HFFc6 (cell line): ENCODE data around the gene PRLR. TPM values are rescaled to one million over a fixed set of nuclear protein-coding genes. Genes with fewer than 3 reads are reported as not detected.
A peak's percentile ranks its signal among the peaks of the same experiment; 100 is the strongest.

Source experiments
- DNase-seq: peaks from one replicate; pipeline ENCODE4 v3.0.0-alpha.2; 2018
- H3K27ac Mint-ChIP-seq: 2 replicates; pipeline ENCODE4 v1.8.0; 2020; ENCODE audit warnings: mild to moderate bottlenecking, mixed read lengths
- H3K27me3 Mint-ChIP-seq: 2 replicates; pipeline ENCODE4 v1.8.0; 2021; ENCODE audit warnings: mild to moderate bottlenecking, moderate library complexity, mixed read lengths; ENCODE audit not compliant: insufficient read depth
- H3K36me3 Mint-ChIP-seq: 2 replicates; pipeline ENCODE4 v1.8.0; 2021; ENCODE audit warnings: low read depth, mixed read lengths
- H3K4me1 Mint-ChIP-seq: 2 replicates; pipeline ENCODE4 v1.8.0; 2020; ENCODE audit warnings: low read depth, mixed read lengths
- H3K4me3 Mint-ChIP-seq: 2 replicates; pipeline ENCODE4 v1.8.0; 2020; ENCODE audit warnings: mild to moderate bottlenecking, moderate library complexity, mixed read lengths
- H3K9me3 Mint-ChIP-seq: 2 replicates; pipeline ENCODE4 v1.8.0; 2020; ENCODE audit warnings: mild to moderate bottlenecking, mixed read lengths
- total RNA-seq, 6 experiments: library from RNA; stranded (reverse); fragmentation: NEBNext Ultra II Directional; extraction: Animal tissue kit (Norgen Biotek cat#: 25700); gene quantifications; 2 replicates in 1 of 6; 3 replicates in 5 of 6; pipeline ENCODE4 v1.2.3, GENCODE V29; 2021
- TF ChIP-seq, protein P1 (sequence below): fragments of 200-600 bp; sonication (generic); IDR thresholded peaks from 2 replicates; pipeline ENCODE4 v1.5.0; 2021; ENCODE audit warnings: antibody characterized with exemption, mild to moderate bottlenecking

Gene PRLR
- total RNA-seq, 6 experiments from 2014 or later = 0.91 to 1.5 (median 1.3) TPM

DNA sequence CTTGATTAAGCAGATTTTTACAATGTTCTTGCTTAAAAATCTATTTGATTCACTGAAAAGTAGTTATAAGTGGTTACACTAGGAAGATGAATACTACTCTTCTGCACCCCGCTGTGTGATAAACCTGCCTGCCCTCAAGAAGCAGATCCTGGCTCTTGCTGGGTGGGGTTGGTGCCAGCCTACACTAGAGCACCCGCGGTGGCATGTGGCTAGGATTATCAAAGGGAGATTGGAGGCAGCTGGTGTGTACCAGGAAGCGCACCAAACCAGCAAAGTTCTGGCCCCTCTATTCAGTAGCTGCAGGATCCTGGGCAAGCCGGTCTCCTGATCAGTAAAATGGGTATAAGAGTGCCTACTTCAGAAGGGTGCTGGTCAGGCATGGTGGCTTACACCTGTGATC, 43.5 kb downstream of the PRLR start:
- Mint-ChIP-seq H3K9me3 (no peaks in the 10 kb centered on the region), H3K36me3 (no peaks in the 10 kb centered on the region), H3K27me3 (peaks cover 16% of the 10 kb centered on the region), H3K27ac (no peak overlapping the region), H3K4me1 (peaks cover 10% of the 10 kb centered on the region), H3K4me3 (no peak overlapping the region)
- TF ChIP-seq, protein P1, sequence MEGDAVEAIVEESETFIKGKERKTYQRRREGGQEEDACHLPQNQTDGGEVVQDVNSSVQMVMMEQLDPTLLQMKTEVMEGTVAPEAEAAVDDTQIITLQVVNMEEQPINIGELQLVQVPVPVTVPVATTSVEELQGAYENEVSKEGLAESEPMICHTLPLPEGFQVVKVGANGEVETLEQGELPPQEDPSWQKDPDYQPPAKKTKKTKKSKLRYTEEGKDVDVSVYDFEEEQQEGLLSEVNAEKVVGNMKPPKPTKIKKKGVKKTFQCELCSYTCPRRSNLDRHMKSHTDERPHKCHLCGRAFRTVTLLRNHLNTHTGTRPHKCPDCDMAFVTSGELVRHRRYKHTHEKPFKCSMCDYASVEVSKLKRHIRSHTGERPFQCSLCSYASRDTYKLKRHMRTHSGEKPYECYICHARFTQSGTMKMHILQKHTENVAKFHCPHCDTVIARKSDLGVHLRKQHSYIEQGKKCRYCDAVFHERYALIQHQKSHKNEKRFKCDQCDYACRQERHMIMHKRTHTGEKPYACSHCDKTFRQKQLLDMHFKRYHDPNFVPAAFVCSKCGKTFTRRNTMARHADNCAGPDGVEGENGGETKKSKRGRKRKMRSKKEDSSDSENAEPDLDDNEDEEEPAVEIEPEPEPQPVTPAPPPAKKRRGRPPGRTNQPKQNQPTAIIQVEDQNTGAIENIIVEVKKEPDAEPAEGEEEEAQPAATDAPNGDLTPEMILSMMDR = no peak
- no peak for DNase-seq

DNA sequence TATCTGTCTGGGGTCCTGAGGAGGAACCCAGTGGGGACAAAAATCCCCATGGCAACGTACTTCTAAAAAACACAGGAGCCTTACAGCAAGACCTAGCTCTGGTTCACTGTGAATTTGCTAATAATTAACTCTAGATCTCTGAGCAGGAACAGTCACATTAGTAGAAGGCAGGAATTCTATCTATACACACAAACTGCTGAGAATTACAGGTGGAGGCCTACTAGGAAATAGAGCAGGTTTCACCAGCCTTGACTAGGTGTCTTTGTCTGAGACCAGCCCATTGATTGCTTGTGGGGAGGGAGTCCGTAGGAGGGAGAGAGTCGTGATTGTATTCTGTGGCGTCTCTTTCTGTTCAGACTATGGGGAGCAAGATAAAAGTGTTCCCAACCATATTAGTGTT, 44.8 kb downstream of the PRLR start:
- H3K36me3 Mint-ChIP-seq = no peaks in the 10 kb centered on the region
- H3K27me3 Mint-ChIP-seq = peaks cover 10% of the 10 kb centered on the region
- TF ChIP-seq, protein P1 = no peak
- no peak overlapping the region for H3K4me3 Mint-ChIP-seq
- H3K27ac Mint-ChIP-seq = no peak overlapping the region
- no peaks in the 10 kb centered on the region for H3K9me3 Mint-ChIP-seq
- no peak for DNase-seq
- H3K4me1 Mint-ChIP-seq = peaks cover 10% of the 10 kb centered on the region

DNA sequence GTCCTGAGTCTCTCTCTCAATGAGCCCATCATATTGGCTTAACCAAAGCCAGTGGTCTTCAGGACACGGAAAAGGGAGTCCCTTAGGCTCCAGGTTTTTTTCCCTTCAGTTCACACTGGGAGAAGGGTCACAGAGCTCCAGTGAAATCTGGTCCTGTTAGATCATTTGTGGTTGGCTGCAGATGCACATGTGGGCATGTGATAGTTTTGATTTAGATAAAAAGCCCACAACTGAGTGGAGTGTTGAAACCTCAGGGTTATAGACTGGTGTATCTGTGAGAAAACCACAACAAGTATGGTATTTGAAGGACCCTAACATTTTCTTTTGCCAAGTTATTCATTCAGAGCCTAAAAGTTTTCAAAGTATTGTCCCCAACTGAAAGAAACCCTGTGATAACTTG, 46.7 kb downstream of the PRLR start:
- Mint-ChIP-seq H3K9me3 (no peaks in the 10 kb centered on the region), H3K36me3 (no peaks in the 10 kb centered on the region), H3K27me3 (peaks cover 10% of the 10 kb centered on the region), H3K4me1 (peaks cover 10% of the 10 kb centered on the region), H3K27ac (no peak overlapping the region), H3K4me3 (no peak overlapping the region)
- TF ChIP-seq, protein P1 = peak; percentile 43; the same call in 1 of the 2 replicates
- DNase-seq = no peak

DNA sequence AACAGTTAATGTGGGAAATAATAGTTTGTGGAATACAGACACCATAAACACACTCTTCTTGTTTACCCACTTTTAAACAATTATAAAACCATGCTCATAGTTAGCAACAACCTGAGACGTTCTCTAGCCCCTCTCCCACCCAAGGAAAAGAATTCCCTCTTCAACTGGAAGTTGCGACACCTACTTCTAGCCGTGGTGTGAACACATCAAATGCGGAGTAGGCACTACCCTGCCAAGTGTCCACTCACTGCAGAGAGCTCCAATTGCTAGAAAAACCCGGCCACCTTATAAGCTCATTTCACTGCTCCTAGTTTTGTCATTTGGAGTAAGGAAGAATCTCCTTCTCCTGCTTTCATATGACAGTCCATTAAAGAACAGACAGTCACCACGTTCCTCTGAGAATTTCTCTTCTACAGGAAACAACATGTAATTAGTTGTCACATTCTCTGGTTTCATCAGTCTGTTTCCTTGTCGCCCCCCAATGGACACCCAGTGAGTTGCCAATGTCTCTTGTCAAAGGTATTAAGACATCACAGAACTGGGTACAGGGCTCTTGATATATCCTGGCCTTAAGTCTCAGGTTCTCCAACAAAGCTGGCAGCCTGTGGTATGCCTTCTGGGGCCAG, 47.3 kb downstream of the PRLR start:
- Mint-ChIP-seq H3K27me3 (peaks cover 5% of the 10 kb centered on the region), H3K27ac (no peak overlapping the region), H3K4me1 (peaks cover 10% of the 10 kb centered on the region), H3K4me3 (no peak overlapping the region), H3K36me3 (no peaks in the 10 kb centered on the region), H3K9me3 (no peaks in the 10 kb centered on the region)
- DNase-seq = peak; percentile 69
- TF ChIP-seq, protein P1 = peak; percentile 83

DNA sequence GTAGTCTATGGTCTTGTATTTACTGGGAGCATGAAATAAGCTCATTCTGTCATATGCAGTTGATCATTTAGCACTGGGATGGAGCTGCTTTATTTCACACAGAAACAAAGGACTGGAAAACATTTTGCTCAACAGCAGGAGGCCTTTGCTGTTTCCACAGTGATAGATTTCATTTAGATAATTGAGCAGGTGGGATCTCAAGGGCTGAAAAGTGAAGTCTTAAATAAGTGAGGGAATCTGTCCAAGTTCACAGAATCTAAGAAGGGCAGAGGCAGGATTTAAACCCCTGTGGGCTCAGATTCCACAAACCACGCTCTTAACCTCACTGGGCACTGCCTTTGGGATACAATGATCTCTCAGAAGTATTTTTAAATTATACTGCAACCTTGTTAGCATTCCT, 47.8 kb downstream of the PRLR start:
- Mint-ChIP-seq H3K27me3 (peaks cover 3% of the 10 kb centered on the region), H3K9me3 (no peaks in the 10 kb centered on the region), H3K27ac (no peak overlapping the region), H3K36me3 (no peaks in the 10 kb centered on the region), H3K4me3 (no peak overlapping the region), H3K4me1 (peaks cover 10% of the 10 kb centered on the region)
- TF ChIP-seq, protein P1 = no peak
- no peak for DNase-seq
